Measurements from ENCODE around the gene CIAO2A.

The CIAO2A gene

GRCh38 chr15:64071931-64072765 is 21.5 kb downstream of the CIAO2A start:
- DNase-seq (ENCODE audit: extremely low spot score), result no peak
- CTCF ChIA-PET, result no interaction called here
- POLR2A ChIA-PET, result interaction anchor here (1.4 kb wide), 1 partner anchor 21 kb away, joined by 7 read pairs; the partner anchor contains the start of gene CIAO2A
- TF ChIP-seq ELF4 (IDR thresholded peaks at IDR 0.05), result no peak
- TF ChIP-seq SP1 (IDR thresholded peaks at IDR 0.05), result no peak
- no peak for TF ChIP-seq CTBP1 (IDR thresholded peaks at IDR 0.05; ENCODE audit: borderline replicate concordance)
- no peak for TF ChIP-seq PKNOX1 (IDR thresholded peaks at IDR 0.05)
- no peak for TF ChIP-seq BHLHE40 (IDR thresholded peaks at IDR 0.05; ENCODE audit: borderline replicate concordance)
- TF ChIP-seq SUZ12 (IDR thresholded peaks at IDR 0.05), result no peak
- TF ChIP-seq ZNF384 (IDR thresholded peaks at IDR 0.05), result no peak
- TF ChIP-seq FOXK2 (IDR thresholded peaks at IDR 0.05), result no peak
- no peak for TF ChIP-seq HDGF (IDR thresholded peaks at IDR 0.05; ENCODE audit: borderline replicate concordance)

GRCh38 chr15:64070965-64071851 is 22.4 kb downstream of the CIAO2A start:
- POLR2A ChIA-PET, result interaction anchor here (1.4 kb wide), 1 partner anchor 22 kb away, joined by 7 read pairs; the partner anchor contains the start of gene CIAO2A
- DNase-seq (ENCODE audit: extremely low spot score), result no peak
- TF ChIP-seq ELF4 (IDR thresholded peaks at IDR 0.05) (no peak), FOXK2 (IDR thresholded peaks at IDR 0.05) (no peak), CTBP1 (IDR thresholded peaks at IDR 0.05; ENCODE audit: borderline replicate concordance) (no peak), SUZ12 (IDR thresholded peaks at IDR 0.05) (no peak), ZNF384 (IDR thresholded peaks at IDR 0.05) (no peak), L3MBTL2 (conservative IDR thresholded peaks at IDR 0.05) (no peak), FOXA1 (IDR thresholded peaks at IDR 0.05) (no peak), SP1 (IDR thresholded peaks at IDR 0.05) (no peak), TARDBP (IDR thresholded peaks at IDR 0.05) (no peak), HDGF (IDR thresholded peaks at IDR 0.05; ENCODE audit: borderline replicate concordance) (no peak), PKNOX1 (IDR thresholded peaks at IDR 0.05) (no peak), LEF1 (IDR thresholded peaks at IDR 0.05; ENCODE audit: borderline replicate concordance) (no peak), BHLHE40 (IDR thresholded peaks at IDR 0.05; ENCODE audit: borderline replicate concordance) (no peak), ARNT (IDR thresholded peaks at IDR 0.05) (no peak), FOXM1 (IDR thresholded peaks at IDR 0.05; ENCODE audit: borderline replicate concordance) (no peak), NFRKB (IDR thresholded peaks at IDR 0.05) (no peak)
- CTCF ChIA-PET, result no interaction called here

- TF ChIP-seq HDGF (IDR thresholded peaks at IDR 0.05; ENCODE audit: borderline replicate concordance), result no peak
- no peak for TF ChIP-seq L3MBTL2 (conservative IDR thresholded peaks at IDR 0.05)
- TF ChIP-seq PKNOX1 (IDR thresholded peaks at IDR 0.05), result no peak
- TF ChIP-seq FOXM1 (IDR thresholded peaks at IDR 0.05; ENCODE audit: borderline replicate concordance), result no peak
- TF ChIP-seq ZNF384 (IDR thresholded peaks at IDR 0.05), result no peak
- TF ChIP-seq TARDBP (IDR thresholded peaks at IDR 0.05), result no peak
- TF ChIP-seq ARNT (IDR thresholded peaks at IDR 0.05), result no peak
- TF ChIP-seq FOXA1 (IDR thresholded peaks at IDR 0.05), result no peak
- TF ChIP-seq FOXK2 (IDR thresholded peaks at IDR 0.05), result no peak
- TF ChIP-seq BHLHE40 (IDR thresholded peaks at IDR 0.05; ENCODE audit: borderline replicate concordance), result no peak
- TF ChIP-seq CTBP1 (IDR thresholded peaks at IDR 0.05; ENCODE audit: borderline replicate concordance), result no peak
- no peak for TF ChIP-seq SP1 (IDR thresholded peaks at IDR 0.05)
- no peak for TF ChIP-seq ELF4 (IDR thresholded peaks at IDR 0.05)
- TF ChIP-seq NFRKB (IDR thresholded peaks at IDR 0.05), result no peak
- no peak for TF ChIP-seq SUZ12 (IDR thresholded peaks at IDR 0.05)
- TF ChIP-seq LEF1 (IDR thresholded peaks at IDR 0.05; ENCODE audit: borderline replicate concordance), result no peak
- POLR2A ChIA-PET, result no interaction called here
- no peak for DNase-seq (ENCODE audit: extremely low spot score)
- CTCF ChIA-PET, result interaction anchor here (0.6 kb wide), 2 partner anchors 484 to 1676 kb away, joined by 3 read pairs; no protein-coding TSS in a partner anchor
Measured at GRCh38 chr15:64070106-64070505, 23.5 kb downstream of the CIAO2A start.

GRCh38 chr15:64068133-64068532 is 25.5 kb downstream of the CIAO2A start:
- ChIA-PET POLR2A (no interaction called here), CTCF (interaction anchor here (1.3 to 1.6 kb wide), 3 partner anchors 123 to 316 kb away, joined by 4 to 12 read pairs (median 6); no protein-coding TSS in a partner anchor)
- TF ChIP-seq BHLHE40 (IDR thresholded peaks at IDR 0.05; ENCODE audit: borderline replicate concordance), result no peak
- no peak for TF ChIP-seq FOXA1 (IDR thresholded peaks at IDR 0.05)
- no peak for TF ChIP-seq NFRKB (IDR thresholded peaks at IDR 0.05)
- no peak for TF ChIP-seq FOXM1 (IDR thresholded peaks at IDR 0.05; ENCODE audit: borderline replicate concordance)
- no peak for TF ChIP-seq L3MBTL2 (conservative IDR thresholded peaks at IDR 0.05)
- no peak for TF ChIP-seq PKNOX1 (IDR thresholded peaks at IDR 0.05)
- TF ChIP-seq HDGF (IDR thresholded peaks at IDR 0.05; ENCODE audit: borderline replicate concordance), result no peak
- no peak for TF ChIP-seq TARDBP (IDR thresholded peaks at IDR 0.05)
- TF ChIP-seq ZNF384 (IDR thresholded peaks at IDR 0.05), result no peak
- TF ChIP-seq SP1 (IDR thresholded peaks at IDR 0.05), result no peak
- TF ChIP-seq ARNT (IDR thresholded peaks at IDR 0.05), result no peak
- no peak for TF ChIP-seq LEF1 (IDR thresholded peaks at IDR 0.05; ENCODE audit: borderline replicate concordance)
- no peak for TF ChIP-seq ELF4 (IDR thresholded peaks at IDR 0.05)
- TF ChIP-seq CTBP1 (IDR thresholded peaks at IDR 0.05; ENCODE audit: borderline replicate concordance), result no peak
- no peak for TF ChIP-seq FOXK2 (IDR thresholded peaks at IDR 0.05)
- no peak for TF ChIP-seq SUZ12 (IDR thresholded peaks at IDR 0.05)
- no peak for DNase-seq (ENCODE audit: extremely low spot score)
